Pulmonary artery endothelial cell (primary cell): ENCODE measurements around the gene TMEM132E. TPM values are rescaled to one million over a fixed set of nuclear protein-coding genes. Genes with fewer than 3 reads are reported as not detected.

Experiments
- DNase-seq: peaks from one replicate; pipeline ENCODE4 v3.0.0-alpha.2; 2011; ENCODE audit warnings: low read depth, low spot score
- total RNA-seq: library from RNA; depleted of rRNA; stranded (reverse); fragments of >200 nt; gene quantifications from 2 replicates; pipeline ENCODE4 v1.2.3, GENCODE V29; 2014

Gene TMEM132E
- total RNA-seq, 1 donor from 2014 or later: not detected

- no peak for DNase-seq
Observed at GRCh38 chr17:34628879-34629278, 49.5 kb downstream of the TMEM132E start.

GRCh38 chr17:34633351-34633750, 54.0 kb downstream of the TMEM132E start:
- no peak for DNase-seq

- no peak for DNase-seq
Observed at GRCh38 chr17:34633760-34634159, 54.4 kb downstream of the TMEM132E start.

- no peak for DNase-seq
Observed at GRCh38 chr17:34634551-34635160, 55.3 kb downstream of the TMEM132E start.

DNA sequence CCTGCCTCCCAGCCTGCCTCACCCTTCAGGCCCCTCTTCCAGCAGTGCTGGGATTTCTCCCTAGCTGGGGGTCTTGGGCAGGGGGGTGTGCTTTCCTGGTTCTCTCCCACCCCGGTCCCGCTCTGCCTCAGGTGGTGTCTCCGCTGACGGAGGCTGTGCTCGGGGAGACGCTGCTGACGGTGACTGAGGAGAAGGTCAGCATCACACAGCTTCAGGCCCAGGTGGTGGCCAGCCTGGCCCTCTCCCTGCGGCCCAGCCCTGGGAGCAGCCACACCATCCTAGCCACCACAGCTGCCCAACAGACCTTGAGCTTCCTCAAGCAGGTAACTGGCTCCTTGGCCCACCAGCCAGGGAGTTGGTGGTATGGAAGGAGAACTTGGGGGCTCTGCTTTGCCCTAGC, 56.5 kb downstream of the TMEM132E start:
- no peak for DNase-seq

DNA sequence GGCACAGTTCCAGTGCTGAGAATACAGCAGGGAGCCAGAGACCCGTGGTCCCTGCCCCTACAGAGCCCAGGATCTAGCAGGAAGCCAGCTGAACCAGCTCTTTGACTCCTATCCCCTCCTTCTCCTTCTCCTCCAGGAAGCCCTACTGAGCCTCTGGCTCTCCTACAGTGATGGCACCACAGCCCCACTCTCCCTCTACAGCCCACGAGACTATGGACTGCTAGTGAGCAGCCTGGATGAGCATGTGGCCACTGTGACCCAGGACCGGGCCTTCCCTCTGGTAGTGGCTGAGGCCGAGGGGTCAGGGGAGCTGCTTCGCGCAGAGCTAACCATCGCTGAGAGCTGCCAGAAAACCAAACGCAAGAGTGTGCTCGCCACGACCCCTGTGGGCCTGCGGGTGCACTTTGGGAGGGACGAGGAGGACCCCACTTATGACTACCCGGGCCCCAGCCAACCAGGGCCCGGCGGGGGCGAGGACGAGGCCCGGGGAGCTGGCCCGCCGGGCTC, 57.7 kb downstream of the TMEM132E start:
- no peak for DNase-seq

DNA sequence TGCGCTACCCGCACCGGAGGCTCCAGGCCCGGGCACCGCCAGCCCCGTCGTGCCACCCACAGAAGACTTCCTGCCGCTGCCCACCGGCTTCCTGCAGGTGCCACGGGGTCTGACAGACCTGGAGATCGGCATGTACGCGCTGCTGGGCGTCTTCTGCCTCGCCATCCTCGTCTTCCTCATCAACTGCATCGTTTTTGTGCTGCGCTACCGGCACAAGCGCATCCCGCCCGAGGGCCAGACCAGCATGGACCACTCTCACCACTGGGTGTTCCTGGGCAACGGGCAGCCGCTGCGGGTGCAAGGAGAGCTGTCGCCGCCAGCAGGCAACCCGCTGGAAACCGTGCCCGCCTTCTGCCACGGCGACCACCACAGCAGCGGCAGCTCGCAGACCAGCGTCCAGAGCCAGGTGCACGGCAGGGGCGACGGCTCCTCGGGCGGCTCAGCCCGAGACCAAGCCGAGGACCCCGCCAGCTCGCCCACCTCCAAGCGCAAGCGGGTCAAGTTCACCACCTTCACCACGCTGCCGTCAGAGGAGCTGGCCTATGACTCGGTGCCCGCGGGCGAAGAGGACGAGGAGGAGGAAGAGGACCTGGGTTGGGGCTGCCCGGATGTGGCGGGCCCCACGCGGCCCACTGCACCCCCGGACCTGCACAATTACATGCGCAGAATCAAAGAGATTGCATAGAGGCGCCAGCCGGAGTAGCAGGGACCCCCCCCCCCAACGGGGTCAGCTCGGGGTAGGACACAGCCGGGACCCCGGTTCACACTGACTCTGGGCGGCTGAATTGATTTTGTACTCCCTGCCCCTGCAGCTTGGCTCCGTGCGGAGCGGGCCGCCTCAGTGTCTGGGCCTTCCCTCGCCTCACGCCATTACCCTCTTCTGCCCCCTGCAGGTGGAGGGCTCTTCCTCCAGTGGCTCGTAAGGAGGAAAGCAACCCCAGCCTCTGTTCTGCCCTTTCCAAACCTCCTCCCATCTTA, 58.5 kb downstream of the TMEM132E start:
- DNase-seq: peak; percentile 24

- no peak for DNase-seq
Observed at GRCh38 chr17:34638526-34639260, 59.3 kb downstream of the TMEM132E start.

- no peak for DNase-seq
Observed at GRCh38 chr17:34639706-34640425, 60.5 kb downstream of the TMEM132E start.

GRCh38 chr17:34641368-34641767, 62.0 kb downstream of the TMEM132E start:
- no peak for DNase-seq

DNA sequence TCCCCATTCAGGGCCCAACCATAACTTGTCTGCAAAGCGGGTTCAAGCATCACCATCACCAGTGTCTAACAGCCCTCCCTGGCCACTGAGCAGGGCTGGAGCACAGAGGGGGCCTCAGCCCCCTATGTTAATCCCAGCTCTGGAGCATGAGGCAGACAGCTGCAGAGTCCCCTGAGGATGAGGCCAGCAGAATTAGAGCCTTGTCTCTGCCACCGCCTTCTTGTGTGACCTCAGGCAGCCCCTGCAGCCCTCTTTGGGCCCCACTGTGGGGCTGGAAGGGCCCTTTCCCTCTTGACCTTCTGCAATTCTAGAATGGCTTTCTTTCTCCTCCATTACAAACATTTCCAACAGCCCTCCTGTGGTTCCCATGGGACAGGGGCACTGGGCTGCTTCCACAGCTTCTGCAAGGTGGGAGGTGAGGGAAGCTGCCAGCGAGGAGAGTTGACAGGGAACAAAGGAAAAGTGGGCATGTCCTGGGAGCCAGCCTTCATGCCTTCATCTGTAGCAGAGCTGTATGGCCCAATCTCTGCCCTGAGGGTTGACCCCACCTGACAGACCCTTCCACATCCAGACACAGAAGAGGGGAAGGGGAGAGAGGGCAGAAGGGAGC, 65.7 kb downstream of the TMEM132E start:
- DNase-seq: no peak

DNA sequence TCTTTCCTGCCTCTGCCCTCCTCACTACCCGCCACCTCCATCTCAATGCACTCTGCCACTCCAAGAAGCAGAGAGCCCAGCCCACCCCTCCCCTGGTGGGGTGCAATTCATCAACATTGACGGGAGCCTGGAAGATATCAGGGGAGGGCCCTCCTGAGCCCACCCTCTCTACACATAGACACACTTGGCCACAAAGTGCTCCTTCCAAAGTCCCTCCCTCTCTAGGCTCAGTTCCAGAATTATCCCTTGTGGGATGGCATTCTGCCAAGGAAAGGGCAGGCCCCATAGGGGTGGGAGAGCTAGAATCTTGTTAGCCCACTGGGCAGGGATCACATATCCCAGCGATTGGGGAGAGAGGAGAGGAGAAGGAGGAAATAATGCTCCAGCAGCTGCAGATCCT, 66.2 kb downstream of the TMEM132E start:
- no peak for DNase-seq

DNA sequence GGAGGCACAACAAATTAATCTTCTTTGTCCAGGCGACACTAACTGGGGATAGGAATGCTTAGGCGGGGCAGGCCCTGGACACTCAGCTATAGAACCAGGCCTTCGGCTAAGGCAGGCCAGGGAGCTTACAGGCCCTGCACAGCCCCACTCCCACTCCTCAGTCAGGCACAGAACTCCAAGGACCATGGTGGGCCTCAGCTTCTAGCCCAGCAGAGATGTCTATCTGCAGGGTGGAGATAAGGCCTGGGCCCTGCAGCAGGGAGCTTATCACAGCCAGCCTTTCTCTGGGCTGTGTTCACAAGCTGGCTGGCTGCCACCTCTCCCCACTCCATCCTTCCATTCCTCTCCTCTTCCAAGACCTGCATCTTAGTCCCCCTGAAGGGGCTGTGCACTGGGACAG, 68.1 kb downstream of the TMEM132E start:
- DNase-seq: no peak

DNA sequence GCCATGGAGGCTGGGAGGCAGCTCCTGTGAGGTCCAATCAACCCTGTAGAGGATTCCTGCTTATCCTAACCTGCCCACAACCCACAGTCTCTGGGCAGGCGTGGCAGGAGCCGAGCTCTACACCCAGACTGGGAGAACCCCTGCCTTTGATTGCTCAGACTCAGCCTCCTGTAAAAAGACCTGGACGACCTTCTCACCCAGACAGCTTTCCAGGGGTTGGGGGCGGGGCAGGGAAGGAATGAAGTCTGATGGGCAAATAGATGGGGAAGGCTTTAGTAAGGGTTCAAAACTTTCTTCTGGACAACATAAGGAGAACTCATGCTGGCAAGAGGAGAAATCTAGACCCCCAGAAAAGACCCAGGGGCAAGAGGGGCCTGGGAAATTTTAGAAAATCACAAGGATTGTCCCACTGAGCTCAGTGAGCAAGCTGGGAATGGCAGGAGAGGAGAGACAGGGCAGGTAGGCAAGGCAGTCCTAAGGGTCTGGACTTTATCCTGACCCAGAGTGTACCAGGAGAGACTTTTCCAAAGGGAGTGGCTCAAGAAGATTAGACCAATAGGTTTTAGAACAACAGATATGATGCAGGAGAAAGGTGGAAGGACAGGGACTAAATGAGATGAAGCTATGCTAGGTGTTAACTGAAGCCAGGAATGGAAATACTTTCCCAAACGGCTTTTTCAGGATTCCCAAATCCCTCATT, 70.8 kb downstream of the TMEM132E start:
- DNase-seq: no peak

GRCh38 chr17:34651402-34651811, 72.0 kb downstream of the TMEM132E start:
- DNase-seq: no peak

DNA sequence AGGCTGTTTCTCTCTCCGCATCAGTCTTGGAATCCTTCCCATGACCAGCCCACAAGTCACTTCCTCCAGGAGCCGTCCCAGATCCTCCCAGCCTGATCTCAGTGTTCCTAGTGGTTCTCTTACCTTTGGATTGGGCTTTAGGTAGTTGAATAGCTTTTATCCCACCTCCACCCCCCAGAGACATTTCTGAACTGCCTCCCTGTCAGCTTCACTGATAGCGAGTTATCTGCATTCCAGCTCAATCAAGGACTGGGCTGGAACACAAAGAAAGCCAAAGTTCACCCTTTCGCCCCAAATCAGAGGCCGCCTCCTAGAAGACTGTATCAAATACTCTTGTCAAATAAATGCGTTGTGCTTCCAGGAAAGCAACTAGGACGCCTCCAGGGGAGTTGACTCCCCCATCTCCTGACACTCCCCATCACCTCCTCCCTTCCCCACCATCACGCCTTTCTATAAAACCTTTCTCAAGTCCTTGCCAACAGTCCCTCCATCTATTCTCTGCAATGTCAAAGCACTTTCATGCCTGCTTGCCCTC, 72.7 kb downstream of the TMEM132E start:
- no peak for DNase-seq

GRCh38 chr17:34653511-34653910, 74.1 kb downstream of the TMEM132E start:
- DNase-seq: no peak

GRCh38 chr17:34654276-34654880, 75.0 kb downstream of the TMEM132E start:
- no peak for DNase-seq

- no peak for DNase-seq
Observed at GRCh38 chr17:34654881-34655276, 75.5 kb downstream of the TMEM132E start.
